ENCODE data around the gene MRPL45. TPM values are rescaled to one million over a fixed set of nuclear protein-coding genes. Genes with fewer than 3 reads are reported as not detected.
"Not testable (repeated sequence)": the region's sequence is repeated elsewhere in the genome, so short reads cannot be mapped to it uniquely, and the experiment has no call there.

The MRPL45 gene
- 29.7 and 29.9 TPM in 2 replicates for total RNA-seq

- DNase-seq (ENCODE audit: low read depth in 2 of 2), result peak; percentile 91 to 95
Measured at GRCh38 chr17:38296834-38297517, at the start of gene MRPL45. TSS of gene MRPL45 (plus strand) at chr17:38297168. CDS start at chr17:38297184, 16 bp downstream.

DNA sequence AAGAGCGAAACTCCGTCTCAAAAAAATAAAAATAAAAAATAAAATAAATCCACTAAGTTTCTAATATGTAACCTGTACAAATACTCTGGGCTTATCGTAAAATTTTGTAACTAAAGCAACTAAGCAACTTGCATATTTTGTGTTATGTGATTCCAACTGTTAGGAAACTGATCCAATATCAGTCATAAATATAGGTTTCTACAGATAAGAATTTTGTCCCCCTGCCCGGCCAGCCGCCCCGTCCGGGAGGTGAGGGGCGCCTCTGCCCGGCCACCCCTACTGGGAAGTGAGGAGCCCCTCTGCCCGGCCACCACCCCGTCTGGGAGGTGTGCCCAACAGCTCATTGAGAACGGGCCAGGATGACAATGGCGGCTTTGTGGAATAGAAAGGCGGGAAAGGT lies 43.8 kb upstream of the MRPL45 start:
- not testable (repeated sequence) for DNase-seq (ENCODE audit: low read depth in 2 of 2)

DNA sequence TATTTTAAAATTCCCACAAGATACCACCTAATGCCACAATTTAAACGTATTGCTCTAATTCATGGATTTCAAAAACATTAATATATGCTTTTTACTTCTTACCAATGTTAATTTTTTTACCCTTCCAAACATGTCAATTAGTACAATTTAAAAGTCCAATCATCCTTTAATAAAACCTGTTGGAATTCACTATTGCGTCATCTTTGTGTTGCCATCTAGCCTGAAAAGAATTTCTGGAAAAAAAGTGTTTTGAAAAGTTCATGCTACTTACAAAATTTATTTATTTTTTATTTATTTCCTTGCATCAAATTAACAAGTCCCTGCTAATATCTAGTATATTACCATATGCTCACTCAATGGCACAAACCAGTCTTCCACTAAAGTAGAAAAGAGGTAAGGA lies 42.6 kb upstream of the MRPL45 start:
- not testable (repeated sequence) for DNase-seq (ENCODE audit: low read depth in 2 of 2)

DNA sequence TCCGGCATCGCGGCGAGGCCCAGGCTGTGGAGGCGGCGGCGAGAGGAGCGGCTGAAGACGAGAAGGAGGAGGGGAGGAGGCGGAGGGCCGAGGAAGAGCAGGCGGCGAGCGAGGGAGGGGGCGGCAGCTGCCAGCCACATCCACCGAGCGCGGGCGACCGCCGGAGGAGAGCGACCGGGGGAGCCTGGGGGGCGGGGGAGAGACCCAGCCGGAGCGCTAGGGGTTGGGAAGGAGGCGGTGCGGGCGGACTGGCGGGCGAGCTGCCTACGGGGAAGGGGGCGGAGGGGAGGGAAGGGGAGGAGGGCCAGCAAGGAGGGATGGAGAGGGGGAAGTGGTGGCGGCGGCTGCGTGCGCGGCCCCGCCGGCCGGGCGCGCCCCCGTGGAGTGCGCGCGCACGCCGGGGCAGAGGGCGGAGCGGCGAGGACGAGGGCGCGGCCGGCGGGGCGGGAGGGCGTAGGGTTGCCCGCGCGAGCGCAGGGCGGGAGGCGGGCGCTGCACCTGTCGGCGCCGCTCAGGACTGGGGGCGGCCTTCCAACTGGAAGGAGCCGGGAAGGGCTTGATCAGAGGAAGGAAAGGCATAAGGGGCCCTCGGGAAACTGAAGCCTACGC lies 39.9 kb upstream of the MRPL45 start:
- DNase-seq (ENCODE audit: low read depth in 2 of 2), result peak; percentile 47 to 89

- peak; percentile 6 to 47 for DNase-seq (ENCODE audit: low read depth in 2 of 2)
Measured at GRCh38 chr17:38265974-38266506, 30.9 kb upstream of the MRPL45 start.

- not testable (repeated sequence) for DNase-seq (ENCODE audit: low read depth in 2 of 2)
Measured at GRCh38 chr17:38266571-38266970, 30.4 kb upstream of the MRPL45 start.

DNA sequence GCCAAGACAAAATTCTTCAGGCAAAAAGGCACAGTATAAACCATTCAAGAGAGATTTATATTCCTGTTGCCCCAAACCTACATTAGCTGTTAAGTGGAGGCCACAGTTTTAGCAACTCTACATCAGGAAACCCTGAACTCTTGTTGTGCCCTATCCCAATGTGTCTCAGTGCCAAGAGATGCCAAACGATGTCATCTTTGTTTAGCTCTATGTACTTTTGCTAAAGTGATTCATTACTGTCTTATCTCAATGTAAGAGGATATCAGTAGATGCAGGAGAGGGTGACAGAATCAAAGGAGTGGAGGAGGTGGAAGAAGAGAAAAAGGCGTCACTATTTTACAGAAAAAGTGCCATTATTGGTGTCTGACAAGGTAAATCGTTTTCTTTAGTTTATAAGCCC lies 28.8 kb upstream of the MRPL45 start:
- DNase-seq (ENCODE audit: low read depth in 2 of 2), result not testable (repeated sequence)

GRCh38 chr17:38269045-38269444 lies 27.9 kb upstream of the MRPL45 start:
- not testable (repeated sequence) for DNase-seq (ENCODE audit: low read depth in 2 of 2)

GRCh38 chr17:38269552-38269951 lies 27.4 kb upstream of the MRPL45 start:
- DNase-seq (ENCODE audit: low read depth in 2 of 2), result not testable (repeated sequence)

DNA sequence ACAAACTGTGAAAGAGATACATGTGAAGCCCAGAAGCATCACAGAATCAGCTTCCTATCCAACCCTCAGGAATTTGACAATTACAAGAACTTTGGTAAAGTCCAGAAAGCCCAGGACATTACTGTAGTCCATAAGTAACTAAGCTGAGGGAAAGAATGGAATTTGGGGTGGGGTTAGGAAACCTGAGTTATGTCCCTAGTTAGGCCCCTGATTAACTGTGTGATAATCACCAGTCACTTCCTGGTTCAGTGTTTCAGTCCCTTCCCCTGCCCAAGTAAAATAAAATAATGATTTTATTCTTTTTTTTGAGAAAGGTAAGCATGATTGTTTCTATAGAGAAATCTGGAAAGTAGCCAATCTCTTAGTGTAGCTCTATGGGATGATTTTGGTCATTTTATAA lies 11.0 kb upstream of the MRPL45 start:
- DNase-seq (ENCODE audit: low read depth in 2 of 2), result not testable (repeated sequence)

- peak in 1 of 2 donors; percentile 17 for DNase-seq (ENCODE audit: low read depth in 2 of 2)
Measured at GRCh38 chr17:38286501-38287091, 10.4 kb upstream of the MRPL45 start.

DNA sequence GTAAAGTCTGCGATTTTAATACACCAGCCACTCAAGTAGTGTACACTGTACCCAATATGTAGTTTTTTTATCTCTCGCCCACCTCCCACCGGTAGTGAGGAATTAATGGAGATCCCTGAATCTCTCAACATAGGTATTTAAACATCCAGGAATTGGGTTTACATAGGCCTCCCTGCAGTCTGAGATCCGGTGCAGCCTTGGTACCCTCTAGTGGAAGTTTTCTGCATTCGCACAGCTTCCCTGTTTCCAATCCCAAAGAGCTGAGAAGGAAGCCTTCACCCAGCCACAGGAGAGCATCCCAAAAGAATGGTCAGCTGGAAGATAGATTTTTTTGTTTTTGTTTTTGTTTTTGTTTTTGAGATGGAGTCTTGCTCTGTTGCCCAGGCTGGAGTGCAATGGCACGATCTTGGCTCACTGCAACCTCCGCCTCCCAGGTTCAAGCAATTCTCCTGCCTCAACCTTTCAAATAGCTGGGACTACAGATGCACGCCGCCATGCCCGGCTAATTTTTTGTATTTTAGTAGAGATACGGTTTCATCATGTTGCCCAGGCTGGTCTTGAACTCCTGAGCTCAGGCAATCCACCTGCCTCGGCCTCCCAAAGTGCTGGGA lies 8.6 kb upstream of the MRPL45 start:
- DNase-seq (ENCODE audit: low read depth in 2 of 2), result peak in 1 of 2 donors; percentile 14

DNA sequence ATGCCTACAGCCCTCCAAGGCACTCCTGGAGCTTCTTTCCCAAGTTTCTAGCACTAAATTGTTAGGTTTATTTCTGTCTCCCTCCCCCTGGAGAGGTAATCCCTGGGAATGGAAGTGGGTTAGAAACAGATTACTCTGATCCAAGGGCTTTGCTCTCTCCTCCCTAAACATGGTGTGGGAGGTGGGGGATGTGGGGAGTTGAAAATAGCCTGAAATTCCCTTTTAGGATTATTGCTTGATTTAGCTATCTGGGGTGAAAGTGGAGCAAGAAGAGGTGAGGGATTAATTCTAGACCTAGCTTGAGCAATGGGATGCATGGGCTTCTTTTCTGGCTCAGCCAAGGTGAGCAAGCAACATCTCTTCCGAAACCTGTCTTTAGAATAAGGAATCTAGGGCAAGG lies 7.2 kb upstream of the MRPL45 start:
- DNase-seq (ENCODE audit: low read depth in 2 of 2), result not testable (repeated sequence)

GRCh38 chr17:38295602-38296365 lies 1.2 kb upstream of the MRPL45 start:
- DNase-seq (ENCODE audit: low read depth in 2 of 2), result not testable (repeated sequence)

- DNase-seq (ENCODE audit: low read depth in 2 of 2), result no peak
Measured at GRCh38 chr17:38315497-38315896, 18.5 kb downstream of the MRPL45 start.

DNA sequence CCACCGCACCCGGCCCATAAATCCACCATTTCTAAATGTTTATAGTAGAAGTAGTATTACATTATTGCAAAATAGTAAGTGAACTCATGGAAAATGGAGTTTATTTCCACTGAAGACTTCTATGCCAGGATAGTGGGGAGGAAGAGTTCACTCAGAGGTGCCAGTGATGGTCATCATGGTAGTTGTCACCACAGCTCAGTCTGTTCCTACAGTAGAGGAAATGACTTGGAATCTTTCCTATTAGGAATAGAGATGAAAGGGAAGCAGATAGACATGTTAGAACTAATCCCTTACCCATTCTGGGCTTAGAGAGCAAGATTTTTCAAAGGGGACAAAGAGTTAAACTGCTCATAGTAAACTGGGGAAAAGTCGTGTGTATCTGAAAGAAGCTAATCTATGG lies 20.1 kb downstream of the MRPL45 start:
- DNase-seq (ENCODE audit: low read depth in 2 of 2), result peak in 1 of 2 donors; percentile 61

GRCh38 chr17:38320482-38320881 lies 23.5 kb downstream of the MRPL45 start:
- DNase-seq (ENCODE audit: low read depth in 2 of 2), result no peak

- DNase-seq (ENCODE audit: low read depth in 2 of 2), result peak; percentile 2 to 38
Measured at GRCh38 chr17:38322156-38322779, 25.3 kb downstream of the MRPL45 start.

DNA sequence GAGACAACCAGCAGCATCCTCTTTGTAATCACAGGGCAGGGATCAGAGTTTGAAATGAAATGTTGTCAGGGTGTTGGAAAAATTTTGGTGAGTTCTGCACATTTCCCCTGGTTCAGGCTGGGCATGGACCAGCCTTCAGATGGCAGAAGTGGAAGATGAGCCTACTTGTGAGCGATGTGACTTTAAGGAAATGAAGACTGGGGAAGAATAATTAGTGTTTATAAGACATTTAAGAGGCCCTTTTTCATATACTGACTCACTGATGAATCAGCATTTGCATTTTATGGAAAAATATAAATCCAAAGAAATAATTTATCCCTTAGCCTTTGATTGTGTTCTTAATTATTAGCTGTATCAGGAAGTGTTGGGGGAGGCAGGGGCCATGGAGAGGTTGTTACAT lies 25.9 kb downstream of the MRPL45 start:
- no peak for DNase-seq (ENCODE audit: low read depth in 2 of 2)

DNA sequence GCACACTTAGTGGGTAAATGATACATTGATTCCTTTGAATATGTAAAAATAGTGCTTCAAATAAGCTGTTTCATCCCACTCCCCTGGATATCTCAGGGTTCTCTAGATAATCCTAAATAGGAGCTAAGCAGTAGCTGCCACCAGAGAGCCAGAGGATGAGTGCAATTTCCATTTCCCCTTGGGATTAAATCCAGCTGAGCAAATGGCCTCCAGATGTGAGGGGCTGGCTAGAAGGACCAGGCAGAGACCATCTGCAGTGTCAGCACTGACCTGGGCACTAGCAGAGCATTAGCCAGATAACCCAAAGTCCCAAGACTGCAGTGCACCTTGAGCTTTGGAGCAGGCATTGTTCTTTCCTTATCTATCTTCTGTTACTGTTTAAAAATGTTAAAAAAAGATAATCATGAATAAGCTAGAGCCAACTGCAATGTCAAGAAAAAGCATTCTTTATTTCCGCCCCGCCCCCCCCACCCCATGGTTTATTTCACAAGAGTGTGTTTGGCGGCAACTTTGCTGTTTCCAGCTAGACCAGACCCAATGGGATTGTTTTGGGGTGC lies 27.3 kb downstream of the MRPL45 start:
- no peak for DNase-seq (ENCODE audit: low read depth in 2 of 2)
